ENCODE results near the gene PCNP.
"Not testable (repeated sequence)": the region's sequence is repeated elsewhere in the genome, so short reads cannot be mapped to it uniquely, and the experiment has no call there.

Gene PCNP

DNA sequence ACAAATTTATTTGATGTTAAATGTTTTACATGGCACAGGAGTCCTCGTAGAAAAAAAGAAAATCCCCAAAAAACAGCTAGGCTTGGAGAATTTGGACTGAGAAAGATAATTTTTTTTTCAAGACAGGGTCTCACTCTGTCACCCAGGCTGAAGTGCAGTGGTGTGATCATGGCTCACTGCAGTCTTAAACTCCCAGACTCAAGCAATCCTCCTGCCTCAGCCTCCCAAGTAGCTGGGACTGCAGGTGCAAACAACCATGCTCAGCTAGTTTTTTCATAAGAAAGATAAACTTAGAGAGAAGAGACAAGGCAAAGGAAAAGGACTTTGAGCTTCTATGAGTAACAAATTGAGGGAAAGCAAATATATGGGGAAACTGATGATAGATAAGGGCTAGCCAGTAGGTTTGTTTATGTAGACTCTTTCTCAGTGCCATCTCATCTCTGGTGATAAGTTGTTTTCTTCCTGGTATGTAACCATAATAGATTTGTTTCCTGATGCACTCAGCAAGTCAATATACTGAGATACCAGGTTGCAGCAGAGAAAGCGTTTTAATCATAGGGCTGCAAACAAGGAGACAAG, 25.4 kb upstream of the PCNP start:
- Histone ChIP-seq H4K20me1 (ENCODE audit: low read depth, low read length) (no peaks in the 10 kb centered on the region), H3F3A (ENCODE audit: insufficient read depth) (no peaks in the 10 kb centered on the region), H2AFZ (ENCODE audit: low read depth, low read length, severe bottlenecking) (no peak overlapping the region), H3K36me3 (ENCODE audit: low read length) (no peaks in the 10 kb centered on the region), H3K9ac (ENCODE audit: low read length) (no peak overlapping the region), H3K27me3 (ENCODE audit: low read length) (no peaks in the 10 kb centered on the region), H3K9me3 (ENCODE audit: insufficient read depth, low read length) (no peaks in the 10 kb centered on the region), H3K4me2 (ENCODE audit: low read depth, low read length, poor library complexity, severe bottlenecking) (no peak overlapping the region), H3K9me2 (replicated peaks; ENCODE audit: insufficient read depth, low read length) (no peaks in the 10 kb centered on the region), H3K27ac (ENCODE audit: low read depth, low read length) (no peak overlapping the region), H3K79me2 (ENCODE audit: insufficient read depth, low read length) (no peaks in the 10 kb centered on the region), H3K4me3 (ENCODE audit: insufficient read depth, low read length, poor library complexity, severe bottlenecking) (no peak overlapping the region)
- no peak for TF ChIP-seq EZH2phosphoT487 (conservative IDR thresholded peaks at IDR 0.05; ENCODE audit: low read length)
- TF ChIP-seq CTCF (IDR thresholded peaks at IDR 0.05; ENCODE audit: insufficient read depth, low read length, poor library complexity, severe bottlenecking), result no peak

DNA sequence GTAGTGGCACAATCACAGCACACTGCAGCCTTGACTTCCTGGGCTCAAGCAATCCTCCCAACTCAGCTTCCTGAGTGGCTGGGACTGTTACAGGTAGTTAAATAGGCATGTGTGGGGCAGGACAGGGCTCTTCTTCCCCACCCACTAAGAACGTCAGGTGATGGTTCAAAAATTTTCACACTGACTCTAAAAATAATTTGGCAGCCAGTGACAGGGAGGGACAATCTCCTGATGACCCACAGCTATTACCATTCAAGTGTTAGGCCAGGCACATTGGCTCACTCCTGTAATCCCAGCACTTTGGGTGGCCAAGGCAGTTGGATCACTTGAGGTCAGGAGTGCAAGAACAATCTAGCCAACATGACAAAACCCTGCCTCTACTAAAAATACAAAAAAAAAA, 24.5 kb upstream of the PCNP start:
- H3K36me3 ChIP-seq (ENCODE audit: low read length), result no peaks in the 10 kb centered on the region
- H3K9ac ChIP-seq (ENCODE audit: low read length), result no peak overlapping the region
- H3K4me2 ChIP-seq (ENCODE audit: low read depth, low read length, poor library complexity, severe bottlenecking), result no peak overlapping the region
- H3K9me2 ChIP-seq (replicated peaks; ENCODE audit: insufficient read depth, low read length), result no peaks in the 10 kb centered on the region
- no peak overlapping the region for H2AFZ ChIP-seq (ENCODE audit: low read depth, low read length, severe bottlenecking)
- no peaks in the 10 kb centered on the region for H3K79me2 ChIP-seq (ENCODE audit: insufficient read depth, low read length)
- H3K27ac ChIP-seq (ENCODE audit: low read depth, low read length), result no peak overlapping the region
- TF ChIP-seq CTCF (IDR thresholded peaks at IDR 0.05; ENCODE audit: insufficient read depth, low read length, poor library complexity, severe bottlenecking), result no peak
- TF ChIP-seq EZH2phosphoT487 (conservative IDR thresholded peaks at IDR 0.05; ENCODE audit: low read length), result no peak
- no peaks in the 10 kb centered on the region for H4K20me1 ChIP-seq (ENCODE audit: low read depth, low read length)
- H3K9me3 ChIP-seq (ENCODE audit: insufficient read depth, low read length), result no peaks in the 10 kb centered on the region
- no peak overlapping the region for H3K4me3 ChIP-seq (ENCODE audit: insufficient read depth, low read length, poor library complexity, severe bottlenecking)
- H3F3A ChIP-seq (ENCODE audit: insufficient read depth), result no peaks in the 10 kb centered on the region
- H3K27me3 ChIP-seq (ENCODE audit: low read length), result no peaks in the 10 kb centered on the region

DNA sequence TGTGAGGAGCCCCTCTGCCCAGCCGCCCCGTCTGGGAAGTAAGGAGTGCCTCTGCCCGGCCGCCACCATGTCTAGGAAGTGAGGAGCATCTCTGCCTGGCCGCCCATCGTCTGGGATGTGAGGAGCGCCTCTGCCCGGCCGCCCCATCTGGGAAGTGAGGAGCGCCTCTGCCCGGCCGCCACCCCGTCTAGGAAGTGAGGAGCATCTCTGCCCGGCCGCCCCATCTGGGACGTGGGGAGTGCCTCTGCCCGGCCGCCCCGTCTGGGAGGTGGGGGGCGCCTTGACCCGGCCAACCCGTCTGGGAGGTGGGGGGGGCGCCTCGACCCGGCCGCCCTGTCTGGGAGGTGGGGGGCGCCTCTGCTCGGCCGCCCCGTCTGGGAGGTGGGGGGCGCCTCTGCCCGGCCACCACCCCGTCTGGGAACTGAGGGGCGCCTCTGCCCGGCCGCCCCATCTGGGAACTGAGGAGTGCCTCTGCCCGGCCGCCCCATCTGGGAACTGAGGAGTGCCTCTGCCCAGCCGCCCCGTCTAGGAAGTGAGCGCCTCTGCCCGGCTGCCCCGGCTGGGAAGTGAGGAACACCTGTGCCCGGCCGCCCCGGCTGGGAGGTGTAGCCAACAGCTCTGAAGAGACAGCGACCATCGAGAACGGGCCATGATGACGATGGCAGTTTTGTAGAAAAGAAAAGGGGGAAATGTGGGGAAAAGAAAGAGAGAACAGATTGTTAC, 22.5 kb upstream of the PCNP start:
- H3K27ac ChIP-seq (ENCODE audit: low read depth, low read length); H3K9ac ChIP-seq (ENCODE audit: low read length); H3K27me3 ChIP-seq (ENCODE audit: low read length); H3K36me3 ChIP-seq (ENCODE audit: low read length); H3K9me2 ChIP-seq (replicated peaks; ENCODE audit: insufficient read depth, low read length); H3K4me3 ChIP-seq (ENCODE audit: insufficient read depth, low read length, poor library complexity, severe bottlenecking); H3K4me2 ChIP-seq (ENCODE audit: low read depth, low read length, poor library complexity, severe bottlenecking); H3K79me2 ChIP-seq (ENCODE audit: insufficient read depth, low read length); H2AFZ ChIP-seq (ENCODE audit: low read depth, low read length, severe bottlenecking); H4K20me1 ChIP-seq (ENCODE audit: low read depth, low read length); H3F3A ChIP-seq (ENCODE audit: insufficient read depth); H3K9me3 ChIP-seq (ENCODE audit: insufficient read depth, low read length): not testable (repeated sequence)

DNA sequence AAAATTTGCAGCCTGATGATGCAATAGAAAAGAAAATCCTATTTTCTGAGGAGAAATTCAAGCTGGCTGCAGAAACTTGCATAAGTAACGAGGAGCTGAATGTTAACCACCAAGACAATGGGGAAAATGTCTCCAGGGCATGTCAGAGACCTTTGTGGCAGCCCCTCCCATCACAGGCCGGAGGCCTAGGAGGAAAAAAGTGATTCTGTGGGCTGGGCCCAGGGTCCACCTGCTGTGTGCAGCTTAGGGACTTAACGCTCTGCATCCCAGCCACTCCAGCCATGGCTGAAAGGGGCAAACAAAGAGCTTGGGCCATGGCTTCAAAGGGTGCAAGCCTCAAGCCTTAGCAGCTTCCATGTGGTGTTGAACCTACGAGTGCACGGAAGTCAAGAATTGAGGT, 20.6 kb upstream of the PCNP start:
- H3K27ac ChIP-seq (ENCODE audit: low read depth, low read length); H3F3A ChIP-seq (ENCODE audit: insufficient read depth); H3K9ac ChIP-seq (ENCODE audit: low read length); H4K20me1 ChIP-seq (ENCODE audit: low read depth, low read length); H3K27me3 ChIP-seq (ENCODE audit: low read length); H3K36me3 ChIP-seq (ENCODE audit: low read length); H3K4me3 ChIP-seq (ENCODE audit: insufficient read depth, low read length, poor library complexity, severe bottlenecking); H2AFZ ChIP-seq (ENCODE audit: low read depth, low read length, severe bottlenecking); H3K9me2 ChIP-seq (replicated peaks; ENCODE audit: insufficient read depth, low read length); H3K79me2 ChIP-seq (ENCODE audit: insufficient read depth, low read length); H3K4me2 ChIP-seq (ENCODE audit: low read depth, low read length, poor library complexity, severe bottlenecking); H3K9me3 ChIP-seq (ENCODE audit: insufficient read depth, low read length): not testable (repeated sequence)
